Effector CD8-positive, alpha-beta T cell (primary cell): Measurements from ENCODE around the gene NSUN6.

Experiments
- DNase-seq: peaks from one replicate; lab custom pipeline; 2025; lab: John Stamatoyannopoulos, UW

NSUN6 gene

DNA sequence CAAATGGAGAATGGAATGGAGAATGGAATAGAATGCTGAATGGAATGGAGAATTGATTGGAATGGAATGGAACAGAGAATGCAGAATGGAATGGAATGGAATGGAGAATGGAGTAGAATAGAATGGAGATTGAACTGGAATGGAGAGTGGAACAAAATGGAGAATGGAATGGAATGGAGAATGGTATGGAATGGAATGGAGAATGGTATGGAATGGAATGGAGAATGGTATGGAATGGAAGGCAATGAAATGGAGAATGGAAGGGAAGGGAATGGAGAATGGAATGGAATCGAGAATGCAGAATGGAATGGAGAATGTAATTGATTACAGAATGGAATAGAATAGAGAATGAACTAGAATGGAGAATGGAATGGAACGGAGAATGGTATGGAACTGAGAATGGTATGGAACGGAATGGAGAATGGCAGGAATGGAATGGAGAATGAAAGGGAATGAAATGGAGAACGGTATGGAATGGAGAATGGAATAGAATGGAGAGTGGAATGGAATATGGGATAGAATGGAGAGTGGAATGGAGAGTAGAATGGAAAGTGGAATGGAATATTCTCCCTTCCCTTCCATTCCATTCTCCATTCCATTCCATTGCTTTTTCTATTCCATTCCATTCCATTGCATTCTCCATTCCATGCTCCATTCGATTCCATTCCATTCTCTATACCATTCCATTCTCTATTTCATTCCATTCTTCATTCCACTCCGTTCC lies 88.2 kb downstream of the NSUN6 start:
- no peak for DNase-seq

DNA sequence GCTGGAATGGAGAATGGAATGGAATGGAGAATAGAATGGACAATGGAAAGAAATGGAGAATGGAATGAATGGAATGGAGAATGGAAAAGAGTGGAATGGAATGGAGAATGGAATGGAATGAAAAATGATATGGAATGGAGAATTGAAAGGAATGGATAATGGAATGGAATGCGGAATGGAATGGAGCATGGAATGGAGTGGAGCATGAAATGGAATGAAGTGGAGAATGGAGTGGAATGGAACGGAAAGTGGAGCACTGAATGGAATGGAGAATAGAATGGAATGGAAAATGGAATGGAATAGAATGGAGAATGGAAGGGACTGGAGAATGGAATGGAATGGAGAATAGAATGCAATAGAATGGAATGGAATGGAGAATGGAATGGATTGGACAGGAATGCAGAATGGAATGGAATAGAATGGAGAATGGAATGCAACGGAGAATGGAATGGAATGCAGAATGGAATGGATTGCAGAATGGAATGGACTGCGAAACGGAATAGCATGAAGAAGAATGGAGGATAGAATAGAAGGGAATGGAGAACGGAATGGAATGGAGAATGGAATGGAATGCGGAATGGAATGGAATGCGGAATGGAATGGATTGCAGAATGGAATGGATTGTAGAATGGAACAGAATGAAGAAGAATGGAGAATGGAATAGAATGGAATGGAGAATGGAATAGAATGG lies 89.4 kb downstream of the NSUN6 start:
- no peak for DNase-seq

- no peak for DNase-seq
These were observed 93.4 kb downstream of the NSUN6 start for GRCh38 chr10:18557960-18558359.

GRCh38 chr10:18556522-18557147 lies 94.8 kb downstream of the NSUN6 start:
- no peak for DNase-seq

DNA sequence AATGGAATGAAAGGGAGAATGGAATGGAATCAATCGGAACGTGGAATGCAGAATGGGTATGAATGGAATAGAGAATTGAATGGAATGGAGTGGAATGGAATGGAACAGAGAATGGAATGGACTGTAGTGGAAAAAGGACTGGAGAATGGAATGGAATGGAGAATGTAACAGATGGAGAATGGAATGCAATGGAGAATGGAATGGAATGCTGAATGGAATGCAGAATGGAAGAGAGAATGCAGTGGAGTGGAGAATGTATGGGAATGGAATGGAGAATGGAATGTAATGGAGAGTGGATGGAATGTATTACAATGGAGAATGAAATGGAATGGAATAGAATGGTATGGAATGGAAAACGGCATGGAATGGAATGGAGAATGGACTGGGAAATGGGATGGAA lies 96.9 kb downstream of the NSUN6 start:
- no peak for DNase-seq

DNA sequence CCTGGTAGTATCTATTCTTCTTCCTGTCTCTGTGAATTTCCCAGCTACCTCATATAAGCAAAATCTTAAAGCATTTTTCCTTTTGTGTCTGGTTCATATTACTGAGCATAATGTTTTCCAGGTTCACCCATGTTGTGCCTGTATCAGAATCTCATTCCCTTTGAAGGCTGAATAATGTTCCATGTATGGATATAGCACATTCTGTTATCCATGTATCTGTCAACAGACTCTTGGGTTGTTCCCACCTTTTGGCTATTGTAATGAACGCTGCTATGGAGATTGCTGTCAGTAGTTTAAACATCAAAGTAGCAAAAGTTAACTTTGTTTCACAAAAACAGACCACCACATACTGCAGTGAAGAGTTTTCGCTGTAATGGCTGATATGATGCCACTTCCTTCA lies 99.9 kb downstream of the NSUN6 start:
- DNase-seq = no peak

GRCh38 chr10:18549105-18549504 lies 102.3 kb downstream of the NSUN6 start:
- no peak for DNase-seq

- DNase-seq = no peak
These were observed 105.6 kb downstream of the NSUN6 start for GRCh38 chr10:18545621-18546305.

- no peak for DNase-seq
These were observed 108.6 kb downstream of the NSUN6 start for GRCh38 chr10:18542832-18543231.

- DNase-seq = no peak
These were observed 111.2 kb downstream of the NSUN6 start for GRCh38 chr10:18540195-18540594.

DNA sequence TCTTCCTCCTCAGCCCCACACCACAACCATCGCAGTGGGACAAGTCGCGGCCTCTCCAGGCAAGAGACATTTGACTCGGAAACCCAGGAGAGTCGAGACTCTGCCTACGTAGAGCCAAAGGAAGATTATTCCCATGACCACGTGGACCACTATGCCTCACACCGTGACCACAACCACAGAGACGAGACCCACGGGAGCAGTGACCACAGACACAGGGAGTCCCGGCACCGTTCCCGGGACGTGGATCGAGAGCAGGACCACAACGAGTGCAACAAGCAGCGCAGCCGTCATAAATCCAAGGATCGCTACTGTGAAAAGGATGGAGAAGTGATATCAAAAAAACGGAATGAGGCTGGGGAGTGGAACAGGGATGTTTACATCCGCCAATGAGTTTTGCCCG lies 112.1 kb downstream of the NSUN6 start:
- DNase-seq = no peak

DNA sequence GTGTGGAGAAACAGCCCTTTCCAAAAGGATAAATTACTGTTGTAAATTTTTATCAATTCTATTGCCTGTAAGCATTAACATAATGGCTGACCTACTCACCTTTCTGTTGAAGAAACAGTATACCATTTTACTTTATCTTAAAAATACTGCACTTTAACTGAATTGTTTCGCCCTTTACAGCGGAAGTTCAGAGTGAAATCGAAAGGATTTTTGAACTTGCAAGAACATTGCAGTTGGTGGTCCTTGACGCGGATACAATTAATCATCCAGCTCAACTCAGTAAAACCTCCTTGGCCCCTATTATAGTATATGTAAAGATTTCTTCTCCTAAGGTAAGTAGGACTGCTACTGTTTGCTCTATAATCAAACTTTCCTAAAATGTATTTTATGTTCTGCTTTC lies 117.5 kb downstream of the NSUN6 start:
- no peak for DNase-seq

- DNase-seq = no peak
These were observed 118.4 kb downstream of the NSUN6 start for GRCh38 chr10:18532881-18533535.

DNA sequence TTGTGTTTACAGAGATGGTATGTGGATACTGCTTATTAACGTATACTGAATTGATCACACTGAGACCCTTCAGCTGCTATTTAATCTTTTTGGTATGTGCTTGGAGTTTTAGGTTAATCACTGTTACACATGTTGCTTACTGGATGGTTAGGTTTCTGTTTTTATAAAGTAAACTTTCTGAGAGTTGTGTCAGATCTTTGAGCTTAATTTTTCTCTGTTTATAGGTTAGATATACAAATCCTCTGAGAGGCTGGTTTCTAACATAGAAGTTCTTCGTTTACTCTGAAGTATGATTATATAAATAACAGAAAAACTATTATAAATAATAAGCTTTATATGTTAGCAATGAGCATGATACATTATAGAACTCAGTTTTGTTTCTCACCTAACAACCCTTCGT lies 123.1 kb downstream of the NSUN6 start:
- no peak for DNase-seq

- no peak for DNase-seq
These were observed 123.7 kb downstream of the NSUN6 start for GRCh38 chr10:18527687-18528086.

- DNase-seq = no peak
These were observed 127.5 kb downstream of the NSUN6 start for GRCh38 chr10:18523858-18524257.

DNA sequence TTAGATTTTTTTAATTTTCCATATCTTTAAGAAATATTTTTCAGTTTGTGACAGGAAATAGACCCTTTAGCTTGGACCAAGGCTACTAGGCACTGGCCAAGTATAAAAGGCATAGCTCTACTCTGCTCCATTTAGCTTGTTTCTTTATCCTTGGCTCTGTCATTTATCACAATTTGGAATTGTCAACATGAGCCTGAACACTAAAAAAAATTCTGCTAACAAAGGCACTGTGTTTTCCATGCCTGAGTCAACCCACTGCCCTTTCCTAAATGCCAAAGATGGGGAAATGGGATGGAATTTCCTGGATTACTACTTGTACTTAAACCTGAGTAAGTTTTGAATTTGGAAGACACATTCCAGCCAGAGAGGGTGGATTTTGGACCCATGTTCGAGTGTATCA lies 128.4 kb downstream of the NSUN6 start:
- DNase-seq = no peak

DNA sequence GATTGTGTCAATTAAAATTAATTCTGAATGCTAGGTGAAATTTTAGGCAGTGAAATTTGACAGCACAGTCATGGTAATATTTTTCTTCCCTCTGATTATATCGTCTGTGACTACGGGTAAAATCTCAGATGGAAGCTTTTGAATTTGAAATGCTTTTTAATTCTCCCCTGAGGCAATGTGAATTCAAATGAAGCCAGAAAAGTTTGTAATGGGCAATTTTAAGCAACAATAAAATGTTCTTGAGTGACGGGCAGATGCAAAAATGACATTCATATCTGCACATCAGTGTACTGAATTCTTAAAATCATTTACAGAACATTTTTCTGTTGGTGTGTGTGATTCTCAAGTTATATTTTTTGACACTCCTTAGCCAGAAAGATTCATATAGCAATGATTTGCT lies 134.5 kb downstream of the NSUN6 start:
- DNase-seq = no peak

GRCh38 chr10:18514537-18514936 lies 136.8 kb downstream of the NSUN6 start:
- no peak for DNase-seq

DNA sequence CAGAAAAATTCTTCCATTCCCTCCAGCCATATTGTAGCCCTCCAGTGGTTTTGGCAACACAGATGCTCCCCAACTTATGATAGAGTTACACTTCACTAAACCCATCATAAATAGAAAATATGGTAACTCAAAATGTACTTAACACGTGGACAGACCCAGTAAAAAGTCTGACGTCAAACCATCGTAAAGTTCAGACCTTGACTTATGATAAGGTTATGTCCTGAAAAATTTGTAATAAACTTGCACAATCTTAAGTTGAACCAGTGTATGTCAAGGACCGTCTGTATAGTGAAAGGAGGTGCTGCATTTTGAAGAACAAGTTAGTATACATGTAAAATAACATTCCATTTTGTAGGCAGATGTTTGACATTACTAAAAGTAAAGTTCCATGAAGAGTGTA lies 142.8 kb downstream of the NSUN6 start:
- no peak for DNase-seq

DNA sequence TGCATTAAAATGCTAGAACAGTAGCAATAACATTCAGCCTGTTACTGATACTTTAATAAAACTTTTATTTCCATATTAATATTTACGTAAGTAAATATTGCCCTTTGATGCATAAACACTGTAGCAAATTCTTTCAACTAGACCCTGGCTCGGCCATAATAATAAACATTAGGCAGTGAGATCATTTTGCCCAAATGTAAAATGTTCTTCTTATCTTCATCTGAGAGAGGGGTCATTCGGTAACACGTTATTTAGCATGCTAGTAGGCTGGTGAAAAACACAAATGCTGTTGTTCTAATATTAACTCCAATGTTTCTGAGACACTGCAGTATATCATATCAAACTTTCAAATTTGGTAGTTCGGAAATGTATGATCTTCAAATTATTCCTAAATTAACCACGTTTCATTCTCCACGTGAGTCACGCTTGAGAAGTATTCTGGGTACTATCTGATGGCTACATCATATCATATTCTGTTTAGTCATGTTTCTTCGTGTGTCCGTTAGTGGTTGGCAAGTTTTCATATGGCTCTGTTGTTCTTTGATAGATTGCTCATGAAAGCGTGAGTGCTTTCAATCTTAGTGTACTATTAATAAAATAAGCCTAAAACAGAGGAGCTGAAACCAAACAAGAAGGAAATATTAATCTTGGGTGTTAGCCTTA lies 145.8 kb downstream of the NSUN6 start:
- no peak for DNase-seq

DNA sequence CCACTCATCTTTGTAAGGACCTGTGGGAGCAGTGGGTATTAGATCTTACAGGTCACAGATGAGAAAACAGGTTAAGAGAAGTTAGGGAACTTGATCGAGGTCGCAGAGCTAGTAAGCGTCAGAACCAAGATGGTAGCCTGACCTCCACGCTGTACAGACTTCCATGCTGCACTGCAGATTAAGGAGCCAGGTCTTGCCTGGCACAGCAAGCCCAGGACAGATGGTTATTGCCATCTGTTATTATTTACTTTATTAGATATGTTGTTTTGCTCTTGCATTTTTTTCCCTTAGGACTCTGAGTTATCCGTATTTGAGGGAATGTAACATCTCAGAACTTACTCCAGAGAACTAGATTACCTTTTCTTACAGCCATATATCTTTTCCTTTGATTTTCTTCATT lies 147.2 kb downstream of the NSUN6 start:
- no peak for DNase-seq
